Vagina (tissue), 2 donors: Measurements from ENCODE around the gene LURAP1L.

ENCODE experiments used
- POLR2A ChIP-seq, 2 donors: fragments of 450-650 bp; IDR thresholded peaks; one replicate each; pipeline ENCODE4 v1.6.1; 2017; ENCODE audit warnings: antibody characterized with exemption in 2 of 2, mild to moderate bottlenecking in 2 of 2, moderate library complexity in 2 of 2
- POLR2AphosphoS5 ChIP-seq, 2 donors: sonication (generic); formaldehyde crosslinking; IDR thresholded peaks; one replicate each; pipeline ENCODE4 v1.9.0; 2017; ENCODE audit warnings: antibody characterized with exemption in 2 of 2, mild to moderate bottlenecking in 2 of 2, low read depth in 1 of 2; ENCODE audit not compliant: insufficient read depth in 1 of 2
- TF ChIP-seq, protein P1 (sequence below), 3 experiments: fragments of 450-650 bp in 2 of 3; fragments of 200-600 bp in 1 of 3; sonication (generic) in 1 of 3; IDR thresholded peaks; one replicate each; pipeline ENCODE4 v1.5.1; 2017 to 2019; ENCODE audit warnings: antibody characterized with exemption in 3 of 3, mild to moderate bottlenecking in 2 of 3, moderate library complexity in 2 of 3

DNA sequence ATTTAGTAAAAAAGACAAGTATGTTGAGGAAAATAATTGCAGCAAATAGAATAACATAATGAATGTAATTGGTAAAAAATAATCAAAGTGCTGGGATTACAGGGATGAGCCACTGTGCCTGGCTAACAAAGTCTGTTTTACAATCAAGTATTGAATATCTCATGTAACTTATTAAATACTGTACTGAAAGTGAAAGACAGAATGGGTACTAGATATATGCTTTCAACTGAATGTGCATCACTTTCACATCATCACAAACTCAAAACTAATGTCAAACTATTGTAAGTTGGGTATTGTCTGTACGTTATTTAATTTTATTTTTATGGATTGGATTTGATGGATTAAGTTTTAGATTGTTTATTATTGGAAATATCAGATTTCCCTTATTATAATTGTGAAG, 58.9 kb downstream of the LURAP1L start:
- TF ChIP-seq, protein P1, sequence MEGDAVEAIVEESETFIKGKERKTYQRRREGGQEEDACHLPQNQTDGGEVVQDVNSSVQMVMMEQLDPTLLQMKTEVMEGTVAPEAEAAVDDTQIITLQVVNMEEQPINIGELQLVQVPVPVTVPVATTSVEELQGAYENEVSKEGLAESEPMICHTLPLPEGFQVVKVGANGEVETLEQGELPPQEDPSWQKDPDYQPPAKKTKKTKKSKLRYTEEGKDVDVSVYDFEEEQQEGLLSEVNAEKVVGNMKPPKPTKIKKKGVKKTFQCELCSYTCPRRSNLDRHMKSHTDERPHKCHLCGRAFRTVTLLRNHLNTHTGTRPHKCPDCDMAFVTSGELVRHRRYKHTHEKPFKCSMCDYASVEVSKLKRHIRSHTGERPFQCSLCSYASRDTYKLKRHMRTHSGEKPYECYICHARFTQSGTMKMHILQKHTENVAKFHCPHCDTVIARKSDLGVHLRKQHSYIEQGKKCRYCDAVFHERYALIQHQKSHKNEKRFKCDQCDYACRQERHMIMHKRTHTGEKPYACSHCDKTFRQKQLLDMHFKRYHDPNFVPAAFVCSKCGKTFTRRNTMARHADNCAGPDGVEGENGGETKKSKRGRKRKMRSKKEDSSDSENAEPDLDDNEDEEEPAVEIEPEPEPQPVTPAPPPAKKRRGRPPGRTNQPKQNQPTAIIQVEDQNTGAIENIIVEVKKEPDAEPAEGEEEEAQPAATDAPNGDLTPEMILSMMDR (IDR thresholded peaks at IDR 0.05): no peak
- TF ChIP-seq POLR2A (IDR thresholded peaks at IDR 0.05): no peak
- TF ChIP-seq POLR2AphosphoS5 (IDR thresholded peaks at IDR 0.05; ENCODE audit: insufficient read depth in 1 of 2, low read depth in 1 of 2): no peak
